HepG2 (cell line): Measurements from ENCODE around the gene ANXA9. TPM values are rescaled to one million over a fixed set of nuclear protein-coding genes. Genes with fewer than 3 reads are reported as not detected.

ENCODE experiments used
- CBX5 ChIP-seq: sonication (generic); formaldehyde crosslinking; IDR thresholded peaks from 2 replicates; pipeline ENCODE4 v1.4.0; 2020; ENCODE audit warnings: missing genetic modification reagents, borderline replicate concordance
- CENPX ChIP-seq: sonication (generic); formaldehyde crosslinking; IDR thresholded peaks from 2 replicates; pipeline ENCODE4 v1.9.0; 2021; ENCODE audit warnings: mild to moderate bottlenecking, missing genetic modification reagents, moderate library complexity
- FOXO4 ChIP-seq: sonication (generic); formaldehyde crosslinking; conservative IDR thresholded peaks from 2 replicates; pipeline ENCODE4 v1.8.1; 2023; ENCODE audit warnings: missing genetic modification reagents
- HMG20A ChIP-seq: IDR thresholded peaks from 2 replicates; pipeline ENCODE4 v1.6.1; 2016; ENCODE audit warnings: borderline replicate concordance
- IRX3 ChIP-seq: sonication (generic); formaldehyde crosslinking; IDR thresholded peaks from 2 replicates; pipeline ENCODE4 v1.8.1; 2023; ENCODE audit warnings: mild to moderate bottlenecking, low read depth, missing genetic modification reagents, borderline replicate concordance
- ISX ChIP-seq: sonication (generic); formaldehyde crosslinking; conservative IDR thresholded peaks from 2 replicates; pipeline ENCODE4 v1.5.0; 2020; ENCODE audit warnings: missing genetic modification reagents
- KDM3A ChIP-seq: IDR thresholded peaks from 2 replicates; pipeline ENCODE4 v1.6.1; 2018; ENCODE audit warnings: low read depth, missing compliant biosample characterization
- MXD1 ChIP-seq: sonication (generic); formaldehyde crosslinking; IDR thresholded peaks from 2 replicates; pipeline ENCODE4 v1.4.0; 2020; ENCODE audit warnings: mild to moderate bottlenecking, missing genetic modification reagents
- RXRB ChIP-seq: IDR thresholded peaks from 2 replicates; pipeline ENCODE4 v1.6.1; 2016; ENCODE audit warnings: borderline replicate concordance, missing genetic modification reagents, missing compliant biosample characterization
- SP140L ChIP-seq: sonication (generic); formaldehyde crosslinking; IDR thresholded peaks from 2 replicates; pipeline ENCODE4 v1.4.0; 2020; ENCODE audit warnings: missing genetic modification reagents, borderline replicate concordance
- TCF7 ChIP-seq: sonication (generic); IDR thresholded peaks from 2 replicates; pipeline ENCODE4 v1.6.1; 2016; ENCODE audit warnings: antibody characterized with exemption, low read depth
- TEAD2 ChIP-seq: sonication (generic); formaldehyde crosslinking; IDR thresholded peaks from 2 replicates; pipeline ENCODE4 v1.9.0; 2021; ENCODE audit warnings: missing genetic modification reagents
- ZBTB3 ChIP-seq: sonication (generic); formaldehyde crosslinking; IDR thresholded peaks from 2 replicates; pipeline ENCODE4 v1.4.0; 2020; ENCODE audit warnings: low read depth, mild to moderate bottlenecking, moderate library complexity, missing genetic modification reagents, borderline replicate concordance
- ZBTB33 ChIP-seq: sonication (generic); formaldehyde crosslinking; IDR thresholded peaks from 2 replicates; pipeline ENCODE4 v1.4.0; 2020; ENCODE audit warnings: missing genetic modification reagents
- ZFP36 ChIP-seq: fragments of 150-350 bp; IDR thresholded peaks from 2 replicates; pipeline ENCODE4 v1.6.1; 2018; ENCODE audit warnings: borderline replicate concordance, low read length, low read depth; ENCODE audit not compliant: partially characterized antibody
- ZFP37 ChIP-seq: sonication (generic); formaldehyde crosslinking; IDR thresholded peaks from 2 replicates; pipeline ENCODE4 v1.4.0; 2020; ENCODE audit warnings: missing genetic modification reagents, borderline replicate concordance
- ZMYM2 ChIP-seq: sonication (generic); formaldehyde crosslinking; IDR thresholded peaks from 2 replicates; pipeline ENCODE4 v1.8.0; 2022; ENCODE audit warnings: mild to moderate bottlenecking, missing genetic modification reagents
- ZNF12 ChIP-seq: sonication (generic); formaldehyde crosslinking; IDR thresholded peaks from 2 replicates; pipeline ENCODE4 v1.5.0; 2020; ENCODE audit warnings: missing genetic modification reagents
- ZNF138 ChIP-seq: sonication (generic); formaldehyde crosslinking; IDR thresholded peaks from 2 replicates; pipeline ENCODE4 v1.5.0; 2020; ENCODE audit warnings: mild to moderate bottlenecking, low read depth, missing genetic modification reagents
- ZNF335 ChIP-seq: sonication (generic); formaldehyde crosslinking; IDR thresholded peaks from 2 replicates; pipeline ENCODE4 v1.4.0; 2020; ENCODE audit warnings: missing genetic modification reagents
- ZNF451 ChIP-seq: sonication (generic); formaldehyde crosslinking; IDR thresholded peaks from 2 replicates; pipeline ENCODE4 v1.5.0; 2020; ENCODE audit warnings: mild to moderate bottlenecking, missing genetic modification reagents
- ZNF556 ChIP-seq: sonication (generic); formaldehyde crosslinking; IDR thresholded peaks from 2 replicates; pipeline ENCODE4 v1.4.0; 2020; ENCODE audit warnings: mild to moderate bottlenecking, missing genetic modification reagents, borderline replicate concordance
- ZNF589 ChIP-seq: sonication (generic); formaldehyde crosslinking; conservative IDR thresholded peaks from 2 replicates; pipeline ENCODE4 v1.8.0; 2022; ENCODE audit warnings: mild to moderate bottlenecking, moderate library complexity, missing genetic modification reagents
- ZNF781 ChIP-seq: sonication (generic); formaldehyde crosslinking; IDR thresholded peaks from 2 replicates; pipeline ENCODE4 v1.5.1; 2020; ENCODE audit warnings: borderline replicate concordance, mild to moderate bottlenecking, missing genetic modification reagents; ENCODE audit errors: not compliant biosample characterization
- polyA plus RNA-seq, 8 experiments: library from polyadenylated mRNA; depleted of rRNA in 3 of 8; stranded (reverse) in 7 of 8; unstranded in 1 of 8; fragments of >200 nt; fragmentation: Illumina TruSeq in 4 of 8; extraction: Trizol in 4 of 8; gene quantifications; 2 replicates each; pipeline versions ENCODE4 v1.2.1 to v1.2.3, GENCODE V29; 2011 to 2016; ENCODE audit warnings: low read depth in 4 of 8, missing spikeins in 1 of 8, mixed read lengths in 1 of 8; ENCODE audit not compliant: insufficient read depth in 1 of 8
- total RNA-seq, 5 experiments: library from RNA; depleted of rRNA; stranded (reverse); fragments of >200 nt; fragmentation: Illumina TruSeq; extraction: Trizol; gene quantifications; 2 replicates each; pipeline ENCODE4 v1.2.3, GENCODE V29; 2016; ENCODE audit warnings: low read depth in 1 of 5

Gene ANXA9
- total and polyA plus RNA-seq, 2 of the 13 experiments (the other 11 are each of a cell fraction or from before 2014, with no cell fraction given), result 13.3 to 23.9 TPM

- 0 out of 2 replicates have a peak, but pooled peaks have one; percentile 24 for TF ChIP-seq ZBTB33 (CRISPR knock-in tag)
- no peak for TF ChIP-seq ZNF138 (CRISPR knock-in tag)
- peak; percentile 63; the same call in 1 of the 2 replicates for TF ChIP-seq ZNF12 (CRISPR knock-in tag)
- TF ChIP-seq TEAD2 (CRISPR knock-in tag), result no peak
- TF ChIP-seq RXRB (CRISPR knock-in tag), result peak; percentile 54; the same call in 1 of the 2 replicates
- TF ChIP-seq ZBTB3, result no peak
- no peak for TF ChIP-seq CENPX
- no peak for TF ChIP-seq ZNF451 (CRISPR knock-in tag)
- TF ChIP-seq SP140L, result no peak
- no peak for TF ChIP-seq KDM3A (CRISPR knock-in tag)
- peak; percentile 28; the same call in 1 of the 2 replicates for TF ChIP-seq HMG20A
- no peak for TF ChIP-seq ZNF589 (CRISPR knock-in tag)
- no peak for TF ChIP-seq ZNF781
- TF ChIP-seq ISX (CRISPR knock-in tag), result no peak
- no peak for TF ChIP-seq ZFP36
- TF ChIP-seq ZMYM2 (CRISPR knock-in tag), result no peak
- TF ChIP-seq CBX5, result peak; percentile 75; the same call in 1 of the 2 replicates
- TF ChIP-seq ZNF556 (CRISPR knock-in tag), result no peak
- no peak for TF ChIP-seq TCF7
- TF ChIP-seq ZNF335 (CRISPR knock-in tag), result 0 out of 2 replicates have a peak, but pooled peaks have one; percentile 55
- TF ChIP-seq ZFP37 (CRISPR knock-in tag), result no peak
- no peak for TF ChIP-seq MXD1 (CRISPR knock-in tag)
- TF ChIP-seq IRX3 (CRISPR knock-in tag), result no peak
- no peak for TF ChIP-seq FOXO4
Observed at GRCh38 chr1:150976879-150977694, 5.0 kb upstream of the ANXA9 start (continued).
